H9 (cell line): ENCODE measurements around the gene SRRM3. TPM values are rescaled to one million over a fixed set of nuclear protein-coding genes. Genes with fewer than 3 reads are reported as not detected.
A peak's percentile ranks its signal among the peaks of the same experiment; 100 is the strongest.
"Not testable (repeated sequence)": the region's sequence is repeated elsewhere in the genome, so short reads cannot be mapped to it uniquely, and the experiment has no call there.

Experiments used
- DNase-seq: peaks from one replicate; pipeline ENCODE4 v3.0.0-alpha.2; 2017
- H2AFZ ChIP-seq: one replicate; pipeline ENCODE4 v1.6.1; 2013; ENCODE audit warnings: mild to moderate bottlenecking, low read length, control low read depth, moderate library complexity
- H2AK5ac ChIP-seq: 2 replicates; pipeline ENCODE4 v1.6.1; 2013; ENCODE audit warnings: low read length, control low read depth, mixed read lengths; ENCODE audit not compliant: insufficient read length
- H2BK120ac ChIP-seq: one replicate; pipeline ENCODE4 v1.6.1; 2013; ENCODE audit warnings: low read depth, mild to moderate bottlenecking, low read length, control low read depth, inconsistent platforms; ENCODE audit not compliant: poor library complexity, severe bottlenecking
- H2BK12ac ChIP-seq: 2 replicates; pipeline ENCODE4 v1.6.1; 2013; ENCODE audit warnings: low read length, control low read depth, mixed read lengths, low read depth; ENCODE audit not compliant: insufficient read length
- H2BK15ac ChIP-seq: 2 replicates; pipeline ENCODE4 v1.6.1; 2013; ENCODE audit warnings: low read depth, low read length, control low read depth
- H2BK20ac ChIP-seq: one replicate; pipeline ENCODE4 v1.6.1; 2013; ENCODE audit warnings: low read depth, mild to moderate bottlenecking, low read length, control low read depth, inconsistent platforms; ENCODE audit not compliant: poor library complexity, severe bottlenecking
- H2BK5ac ChIP-seq: 2 replicates; pipeline ENCODE4 v1.6.1; 2013; ENCODE audit warnings: low read length, control low read depth, mixed read lengths; ENCODE audit not compliant: insufficient read length
- H3K14ac ChIP-seq: 2 replicates; pipeline ENCODE4 v1.6.1; 2013; ENCODE audit warnings: low read length, control low read depth; ENCODE audit not compliant: insufficient read depth
- H3K18ac ChIP-seq: 2 replicates; pipeline ENCODE4 v1.6.1; 2013; ENCODE audit warnings: low read depth, mild to moderate bottlenecking, mixed read lengths, low read length, control low read depth; ENCODE audit not compliant: insufficient read length
- H3K23ac ChIP-seq: 2 replicates; pipeline ENCODE4 v1.6.1; 2013; ENCODE audit warnings: low read length, control low read depth, mixed read lengths, low read depth; ENCODE audit not compliant: insufficient read length
- H3K23me2 ChIP-seq: 2 replicates; pipeline ENCODE4 v1.6.1; 2013; ENCODE audit warnings: low read depth, mild to moderate bottlenecking, mixed read lengths, low read length, control low read depth; ENCODE audit not compliant: insufficient read length, poor library complexity, severe bottlenecking
- H3K27ac ChIP-seq: 2 replicates; pipeline ENCODE4 v1.5.1; 2013; ENCODE audit warnings: low read length, control low read depth, mixed read lengths, low read depth; ENCODE audit not compliant: insufficient read length
- H3K27me3 ChIP-seq: 2 replicates; pipeline ENCODE4 v1.6.1; 2013; ENCODE audit warnings: low read length, control low read depth, inconsistent platforms; ENCODE audit not compliant: insufficient read depth
- H3K4ac ChIP-seq: 2 replicates; pipeline ENCODE4 v1.6.1; 2013; ENCODE audit warnings: low read depth, mild to moderate bottlenecking, control low read depth, inconsistent platforms, low read length, moderate library complexity
- H3K4me1 ChIP-seq: 2 replicates; pipeline ENCODE4 v1.6.1; 2013; ENCODE audit warnings: low read length, control low read depth, inconsistent platforms; ENCODE audit not compliant: insufficient read depth
- H3K4me2 ChIP-seq: 2 replicates; pipeline ENCODE4 v1.6.1; 2013; ENCODE audit warnings: low read length, control low read depth, mixed read lengths; ENCODE audit not compliant: insufficient read length, insufficient read depth
- H3K56ac ChIP-seq: 2 replicates; pipeline ENCODE4 v1.6.1; 2013; ENCODE audit warnings: low read depth, mild to moderate bottlenecking, mixed read lengths, low read length, control low read depth; ENCODE audit not compliant: insufficient read length
- H3K79me1 ChIP-seq: 2 replicates; pipeline ENCODE4 v1.6.1; 2013; ENCODE audit warnings: low read depth, mild to moderate bottlenecking, moderate library complexity, low read length, control low read depth, inconsistent platforms; ENCODE audit not compliant: insufficient read depth, poor library complexity, severe bottlenecking
- H3K79me2 ChIP-seq: 2 replicates; pipeline ENCODE4 v1.6.1; 2013; ENCODE audit warnings: low read length, control low read depth, inconsistent platforms; ENCODE audit not compliant: insufficient read depth
- H3K9ac ChIP-seq: 2 replicates; pipeline ENCODE4 v1.6.1; 2013; ENCODE audit warnings: low read length, control low read depth, mixed read lengths; ENCODE audit not compliant: insufficient read length; ENCODE audit errors: extremely low read depth
- H3K9me3 ChIP-seq: one replicate; pipeline ENCODE4 v1.6.1; 2013; ENCODE audit warnings: low read depth, low read length, inconsistent platforms; ENCODE audit not compliant: control insufficient read depth
- H3T11ph ChIP-seq: one replicate; pipeline ENCODE4 v1.6.1; 2013; ENCODE audit warnings: mild to moderate bottlenecking, low read length, control low read depth, inconsistent platforms
- H4K20me1 ChIP-seq: one replicate; pipeline ENCODE4 v1.6.1; 2013; ENCODE audit not compliant: control insufficient read depth, insufficient read length, insufficient read depth
- H4K5ac ChIP-seq: 2 replicates; pipeline ENCODE4 v1.6.1; 2013; ENCODE audit warnings: low read depth, mild to moderate bottlenecking, mixed read lengths, low read length, control low read depth; ENCODE audit not compliant: insufficient read length
- H4K8ac ChIP-seq: replicated peaks from 2 replicates; pipeline ENCODE4 v1.6.1; 2013; ENCODE audit warnings: low read length, control low read depth, mixed read lengths, low read depth; ENCODE audit not compliant: insufficient read length
- H4K91ac ChIP-seq: 2 replicates; pipeline ENCODE4 v1.6.1; 2013; ENCODE audit warnings: low read depth, mild to moderate bottlenecking, moderate library complexity, mixed read lengths, low read length, control low read depth; ENCODE audit not compliant: insufficient read length
- H3K27ac Mint-ChIP-seq, 3 experiments: 2 replicates in 2 of 3; 3 replicates in 1 of 3; pipeline ENCODE4 v1.8.0; 2020 to 2021; ENCODE audit warnings: mixed read lengths in 3 of 3, mild to moderate bottlenecking in 1 of 3, moderate library complexity in 1 of 3
- H3K27me3 Mint-ChIP-seq: 2 replicates; pipeline ENCODE4 v1.8.0; 2021; ENCODE audit warnings: low read depth, mild to moderate bottlenecking, moderate library complexity, mixed read lengths
- H3K36me3 Mint-ChIP-seq, 3 experiments: 2 replicates in 2 of 3; 3 replicates in 1 of 3; pipeline ENCODE4 v1.8.0; 2020 to 2021; ENCODE audit warnings: low read depth in 3 of 3, mixed read lengths in 3 of 3; ENCODE audit not compliant: insufficient read depth in 1 of 3
- H3K4me1 Mint-ChIP-seq, 2 experiments: 2 replicates each; pipeline ENCODE4 v1.8.0; 2020; ENCODE audit warnings: mixed read lengths in 2 of 2
- H3K4me3 Mint-ChIP-seq, 2 experiments: 2 replicates in 1 of 2; 3 replicates in 1 of 2; pipeline ENCODE4 v1.8.0; 2020 to 2021; ENCODE audit warnings: mild to moderate bottlenecking in 2 of 2, mixed read lengths in 2 of 2, moderate library complexity in 1 of 2
- H3K9me3 Mint-ChIP-seq, 2 experiments: 2 replicates in 1 of 2; 3 replicates in 1 of 2; pipeline ENCODE4 v1.8.0; 2020; ENCODE audit warnings: mild to moderate bottlenecking in 2 of 2, mixed read lengths in 2 of 2, moderate library complexity in 1 of 2
- WGBS: extraction: QIAGEN DNeasy Blood & Tissue Kit; methylation state at CpG from one replicate; pipeline ENCODE4 v1.1.7; 2013; ENCODE audit warnings: missing lambda C conversion rate, low lambda C conversion rate, mixed read lengths; ENCODE audit not compliant: insufficient read length; ENCODE audit errors: extremely low coverage; 5-methylcytosine and 5-hydroxymethylcytosine counted together
- total RNA-seq: library from RNA; stranded (reverse); gene quantifications from 2 replicates; pipeline ENCODE4 v1.2.1, GENCODE V29; 2021
- TF ChIP-seq, protein P1 (sequence below): fragments of 200-600 bp; sonication (generic); conservative IDR thresholded peaks from 3 replicates; pipeline ENCODE4 v1.8.0; 2021; ENCODE audit warnings: antibody characterized with exemption, mild to moderate bottlenecking

The SRRM3 gene
- total RNA-seq, 1 experiment from 2014 or later: 11.0 TPM

DNA sequence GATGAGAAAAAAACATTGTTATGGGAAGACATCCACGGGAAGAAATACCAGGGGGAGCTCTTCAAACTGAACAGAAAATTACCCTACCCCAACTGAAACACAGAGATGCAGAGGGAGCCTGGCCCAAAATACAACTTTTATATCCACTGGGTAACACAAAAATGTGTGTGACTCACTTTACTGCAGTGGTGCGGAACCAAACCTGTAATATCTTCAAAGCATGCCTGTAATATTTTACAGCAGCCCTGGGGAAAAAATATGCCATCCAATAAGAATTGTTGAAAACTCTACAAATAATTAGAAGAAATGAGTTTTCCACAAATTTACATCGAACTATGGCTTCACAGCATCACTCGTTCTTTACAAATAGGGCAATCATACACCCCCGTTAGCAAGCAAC lies 49.8 kb upstream of the SRRM3 start:
- Histone ChIP-seq H3K18ac (no peak overlapping the region), H2BK120ac (no peak overlapping the region), H2BK5ac (no peak overlapping the region), H3K23me2 (no peaks in the 10 kb centered on the region), H3K27ac (no peak overlapping the region), H2AFZ (no peak overlapping the region), H4K5ac (no peak overlapping the region), H3K4ac (no peak overlapping the region), H3K27me3 (no peaks in the 10 kb centered on the region), H3K79me2 (no peaks in the 10 kb centered on the region), H2BK15ac (no peak overlapping the region), H3T11ph (no peak overlapping the region), H2BK20ac (no peak overlapping the region), H2BK12ac (no peak overlapping the region), H3K9ac (no peak overlapping the region), H3K79me1 (no peaks in the 10 kb centered on the region), H3K56ac (no peak overlapping the region), H3K4me1 (no peaks in the 10 kb centered on the region), H3K14ac (no peak overlapping the region), H3K4me2 (no peak overlapping the region), H4K8ac (no peak overlapping the region), H3K9me3 (no peaks in the 10 kb centered on the region), H4K91ac (no peak overlapping the region), H4K20me1 (no peaks in the 10 kb centered on the region), H2AK5ac (no peak overlapping the region), H3K23ac (no peak overlapping the region)
- H3K27me3 Mint-ChIP-seq: no peaks in the 10 kb centered on the region
- no CpG with 5 or more reads among the region's 5 CpGs for WGBS
- H3K9me3 Mint-ChIP-seq: no peaks in the 10 kb centered on the region
- H3K36me3 Mint-ChIP-seq: no peaks in the 10 kb centered on the region
- DNase-seq: no peak
- TF ChIP-seq, protein P1, sequence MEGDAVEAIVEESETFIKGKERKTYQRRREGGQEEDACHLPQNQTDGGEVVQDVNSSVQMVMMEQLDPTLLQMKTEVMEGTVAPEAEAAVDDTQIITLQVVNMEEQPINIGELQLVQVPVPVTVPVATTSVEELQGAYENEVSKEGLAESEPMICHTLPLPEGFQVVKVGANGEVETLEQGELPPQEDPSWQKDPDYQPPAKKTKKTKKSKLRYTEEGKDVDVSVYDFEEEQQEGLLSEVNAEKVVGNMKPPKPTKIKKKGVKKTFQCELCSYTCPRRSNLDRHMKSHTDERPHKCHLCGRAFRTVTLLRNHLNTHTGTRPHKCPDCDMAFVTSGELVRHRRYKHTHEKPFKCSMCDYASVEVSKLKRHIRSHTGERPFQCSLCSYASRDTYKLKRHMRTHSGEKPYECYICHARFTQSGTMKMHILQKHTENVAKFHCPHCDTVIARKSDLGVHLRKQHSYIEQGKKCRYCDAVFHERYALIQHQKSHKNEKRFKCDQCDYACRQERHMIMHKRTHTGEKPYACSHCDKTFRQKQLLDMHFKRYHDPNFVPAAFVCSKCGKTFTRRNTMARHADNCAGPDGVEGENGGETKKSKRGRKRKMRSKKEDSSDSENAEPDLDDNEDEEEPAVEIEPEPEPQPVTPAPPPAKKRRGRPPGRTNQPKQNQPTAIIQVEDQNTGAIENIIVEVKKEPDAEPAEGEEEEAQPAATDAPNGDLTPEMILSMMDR: no peak
- H3K4me1 Mint-ChIP-seq: peaks cover 10 to 14% of the 10 kb centered on the region in 2 experiments
- H3K4me3 Mint-ChIP-seq: no peak overlapping the region
- H3K27ac Mint-ChIP-seq: no peak overlapping the region

DNA sequence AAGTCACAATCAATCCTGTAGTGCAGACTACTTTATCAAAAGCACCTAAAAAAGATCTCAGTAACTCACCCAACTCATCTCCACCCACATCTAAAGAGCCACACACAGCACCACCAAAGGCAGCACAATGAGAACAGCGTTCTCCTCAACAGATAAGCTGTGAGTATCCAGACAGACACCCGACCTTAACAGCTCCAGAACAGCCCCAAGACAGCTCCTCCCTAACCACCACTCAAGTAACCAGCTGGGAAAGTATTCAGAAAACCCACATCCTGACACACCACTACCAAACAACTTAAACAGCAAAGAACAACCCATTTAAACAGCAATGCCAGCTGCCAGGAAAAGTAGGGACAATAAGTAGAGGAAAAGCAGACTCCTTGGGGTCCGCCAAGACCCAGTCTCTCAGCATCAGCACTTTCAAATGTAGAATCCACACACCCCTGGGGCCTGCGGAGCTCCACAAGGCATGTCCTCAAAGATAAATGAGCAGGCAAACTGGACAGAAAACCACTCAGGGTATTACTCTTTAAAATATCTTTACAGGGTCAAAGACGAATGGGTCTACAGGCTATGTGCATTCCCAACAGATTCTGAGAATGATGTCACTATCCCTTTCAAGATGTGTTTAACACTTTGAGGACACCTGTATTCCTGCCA lies 48.0 kb upstream of the SRRM3 start:
- H3K27me3 ChIP-seq, H2BK12ac ChIP-seq, H3K4me1 ChIP-seq, H3K4me3 Mint-ChIP-seq, H3K4ac ChIP-seq, H3K79me1 ChIP-seq, H3T11ph ChIP-seq, H3K79me2 ChIP-seq, H3K36me3 Mint-ChIP-seq, H3K14ac ChIP-seq, H3K9ac ChIP-seq, H2AK5ac ChIP-seq, H3K27ac ChIP-seq, H4K91ac ChIP-seq, H3K4me2 ChIP-seq, H4K20me1 ChIP-seq, H3K23ac ChIP-seq, H3K23me2 ChIP-seq, H3K9me3 Mint-ChIP-seq, H2BK15ac ChIP-seq, H2BK5ac ChIP-seq, H3K18ac ChIP-seq, DNase-seq, H3K9me3 ChIP-seq, H2BK120ac ChIP-seq, H3K27me3 Mint-ChIP-seq, H2AFZ ChIP-seq, H2BK20ac ChIP-seq, H4K5ac ChIP-seq, H3K56ac ChIP-seq, H4K8ac ChIP-seq: not testable (repeated sequence)
- peaks cover 10 to 14% of the 10 kb centered on the region in 2 experiments for H3K4me1 Mint-ChIP-seq
- peak overlapping the region in 2 of 3 experiments; percentile 3 to 7; a peak in 1 of 7 replicates for H3K27ac Mint-ChIP-seq
- WGBS: no CpG with 5 or more reads among the region's 5 CpGs
